DMS153 (cell line): ENCODE data around the gene CTDSPL.

ENCODE experiments used
- DNase-seq: peaks from one replicate; lab custom pipeline; 2025; lab: John Stamatoyannopoulos, UW

Gene CTDSPL

GRCh38 chr3:37891227-37891626 is 29.5 kb downstream of the CTDSPL start:
- no peak for DNase-seq

- DNase-seq, result no peak
These were observed 31.4 kb downstream of the CTDSPL start for GRCh38 chr3:37892927-37893600.

- DNase-seq, result no peak
These were observed 35.1 kb downstream of the CTDSPL start for GRCh38 chr3:37896827-37897226.

- no peak for DNase-seq
These were observed 36.1 kb downstream of the CTDSPL start for GRCh38 chr3:37897763-37898162.

- DNase-seq, result no peak
These were observed 36.7 kb downstream of the CTDSPL start for GRCh38 chr3:37898424-37898823.

- no peak for DNase-seq
These were observed 37.5 kb downstream of the CTDSPL start for GRCh38 chr3:37899101-37899707.

- no peak for DNase-seq
These were observed 38.1 kb downstream of the CTDSPL start for GRCh38 chr3:37899711-37900306.

- DNase-seq, result no peak
These were observed 40.0 kb downstream of the CTDSPL start for GRCh38 chr3:37901721-37902120.

GRCh38 chr3:37902674-37903073 is 41.0 kb downstream of the CTDSPL start:
- no peak for DNase-seq

- no peak for DNase-seq
These were observed 41.6 kb downstream of the CTDSPL start for GRCh38 chr3:37903320-37903719.

- DNase-seq, result no peak
These were observed 42.1 kb downstream of the CTDSPL start for GRCh38 chr3:37903734-37904133.

- no peak for DNase-seq
These were observed 42.9 kb downstream of the CTDSPL start for GRCh38 chr3:37904601-37905000.

GRCh38 chr3:37905346-37905745 is 43.7 kb downstream of the CTDSPL start:
- DNase-seq, result no peak

- no peak for DNase-seq
These were observed 44.5 kb downstream of the CTDSPL start for GRCh38 chr3:37905987-37906674.

- no peak for DNase-seq
These were observed 45.1 kb downstream of the CTDSPL start for GRCh38 chr3:37906734-37907282.

- DNase-seq, result no peak
These were observed 45.7 kb downstream of the CTDSPL start for GRCh38 chr3:37907371-37907770.

GRCh38 chr3:37907906-37908305 is 46.2 kb downstream of the CTDSPL start:
- no peak for DNase-seq

- no peak for DNase-seq
These were observed 47.6 kb downstream of the CTDSPL start for GRCh38 chr3:37909067-37909911.

GRCh38 chr3:37910671-37911400 is 49.2 kb downstream of the CTDSPL start:
- DNase-seq, result no peak

- DNase-seq, result no peak
These were observed 50.5 kb downstream of the CTDSPL start for GRCh38 chr3:37912052-37912733.
